Neural cell (in vitro differentiated cells): Measurements from ENCODE around the gene MEX3A.

ENCODE experiments used
- EZH2 ChIP-seq: fragments of 200-600, 300-800 bp; shearing (Covaris generic), sonication (generic); IDR thresholded peaks from 2 replicates; pipeline ENCODE4 v1.6.1; 2014; ENCODE audit warnings: antibody characterized with exemption, low read length, borderline replicate concordance, mild to moderate bottlenecking; ENCODE audit not compliant: insufficient read depth, poor library complexity, severe bottlenecking
- POLR2AphosphoS5 ChIP-seq: IDR thresholded peaks from 2 replicates; pipeline ENCODE4 v1.6.1; 2012
- TAF1 ChIP-seq: IDR thresholded peaks from 2 replicates; pipeline ENCODE4 v1.6.1; 2012; ENCODE audit warnings: low read depth

GRCh38 chr1:156122519-156123355 lies 40.5 kb upstream of the MEX3A start:
- TF ChIP-seq POLR2AphosphoS5 (no peak), EZH2 (no peak), TAF1 (no peak)
